ENCODE measurements around the gene PVALEF. TPM values are rescaled to one million over a fixed set of nuclear protein-coding genes. Genes with fewer than 3 reads are reported as not detected.

The PVALEF gene
- polyA plus RNA-seq, 1 of the 3 experiments (the other 2 are of a cell fraction) = not detected

- H3K9ac ChIP-seq = no peak overlapping the region
- no peaks in the 10 kb centered on the region for H3K36me3 ChIP-seq (replicated peaks in 1 of 2; ENCODE audit: control insufficient read depth in 1 of 2, insufficient read depth in 2 of 2, low read length in 1 of 2)
- TF ChIP-seq SMC3 (IDR thresholded peaks at IDR 0.05; ENCODE audit: low read depth, low read length) (no peak), JUND (IDR thresholded peaks at IDR 0.05) (no peak), REST (IDR thresholded peaks at IDR 0.05; ENCODE audit: low read depth, low read length) (no peak), PBX3 (IDR thresholded peaks at IDR 0.05) (no peak), ELF1 (IDR thresholded peaks at IDR 0.05) (no peak), RFX5 (IDR thresholded peaks at IDR 0.05; ENCODE audit: low read length) (no peak), TEAD4 (IDR thresholded peaks at IDR 0.05; ENCODE audit: borderline replicate concordance, insufficient read depth) (no peak), TAF1 (IDR thresholded peaks at IDR 0.05; ENCODE audit: borderline replicate concordance, low read depth, low read length) (no peak), USF1 (IDR thresholded peaks at IDR 0.05; ENCODE audit: borderline replicate concordance, low read depth) (no peak), SIN3A (IDR thresholded peaks at IDR 0.05; ENCODE audit: borderline replicate concordance, low read depth, low read length) (no peak), GABPA (IDR thresholded peaks at IDR 0.05; ENCODE audit: low read depth) (no peak), YY1 (IDR thresholded peaks at IDR 0.05; ENCODE audit: low read depth) (no peak), RAD21 (IDR thresholded peaks at IDR 0.05; ENCODE audit: low read length) (no peak), EP300 (IDR thresholded peaks at IDR 0.05; ENCODE audit: borderline replicate concordance in 1 of 2, low read depth in 1 of 2, low read length in 1 of 2) (no peak)
- no peak for DNase-seq
- no peaks in the 10 kb centered on the region for H4K20me1 ChIP-seq (ENCODE audit: insufficient read depth)
- H2AFZ ChIP-seq (ENCODE audit: low read depth) = no peak overlapping the region
- no peaks in the 10 kb centered on the region for H3K79me2 ChIP-seq (ENCODE audit: insufficient read depth)
- H3K27ac ChIP-seq (ENCODE audit: low read depth in 2 of 2, low read length in 1 of 2) = no peak overlapping the region
- H3K4me2 ChIP-seq = no peak overlapping the region
- H3K4me3 ChIP-seq (ENCODE audit: low read depth in 2 of 2, low read length in 1 of 2) = no peak overlapping the region
- WGBS (ENCODE audit: low lambda C conversion rate) = 66% methylated on average over 11 of the region's 11 CpGs
- ChIA-PET POLR2A (no interaction called here), CTCF (interaction anchor here (1.2 to 1.6 kb wide), 4 partner anchors 20 to 58 kb away, joined by 3 to 9 read pairs (median 4); no protein-coding TSS in a partner anchor)
- no peaks in the 10 kb centered on the region; a peak in 1 of 4 replicates for H3K4me1 ChIP-seq (ENCODE audit: control insufficient read depth in 1 of 2, insufficient read depth in 2 of 2, low read depth in 1 of 2, low read length in 1 of 2)
- peaks cover 3% of the 10 kb centered on the region for H3F3A ChIP-seq (replicated peaks; ENCODE audit: insufficient read depth)
- 0 out of 2 replicates have a peak, but pooled peaks cover 7% of the 10 kb centered on the region for H3K9me3 ChIP-seq
- no peaks in the 10 kb centered on the region for H3K27me3 ChIP-seq (ENCODE audit: insufficient read depth)
- H3K9me2 ChIP-seq = no peaks in the 10 kb centered on the region
Observed at GRCh38 chr17:81173052-81173761, 7.9 kb downstream of the PVALEF start.
